ENCODE results near the gene GPR151. TPM values are rescaled to one million over a fixed set of nuclear protein-coding genes. Genes with fewer than 3 reads are reported as not detected.

The GPR151 gene
- total RNA-seq, 1 donor from 2014 or later, result not detected

GRCh38 chr5:146523698-146524097, 7.7 kb upstream of the GPR151 start:
- H3K4me3 ChIP-seq (ENCODE audit: low read depth, low read length), result no peak overlapping the region
- no peak for DNase-seq (ENCODE audit: low read depth)
- TF ChIP-seq CTCF (conservative IDR thresholded peaks at IDR 0.05; ENCODE audit: low read depth, low read length), result no peak

GRCh38 chr5:146521403-146522106, 5.6 kb upstream of the GPR151 start:
- TF ChIP-seq CTCF (conservative IDR thresholded peaks at IDR 0.05; ENCODE audit: low read depth, low read length), result no peak
- no peak overlapping the region for H3K4me3 ChIP-seq (ENCODE audit: low read depth, low read length)
- DNase-seq (ENCODE audit: low read depth), result no peak

GRCh38 chr5:146520731-146521130, 4.7 kb upstream of the GPR151 start:
- no peak for TF ChIP-seq CTCF (conservative IDR thresholded peaks at IDR 0.05; ENCODE audit: low read depth, low read length)
- DNase-seq (ENCODE audit: low read depth), result peak; percentile 12
- H3K4me3 ChIP-seq (ENCODE audit: low read depth, low read length), result no peak overlapping the region

GRCh38 chr5:146519554-146519953, 3.6 kb upstream of the GPR151 start:
- TF ChIP-seq CTCF (conservative IDR thresholded peaks at IDR 0.05; ENCODE audit: low read depth, low read length), result no peak
- DNase-seq (ENCODE audit: low read depth), result no peak

GRCh38 chr5:146515473-146516150, 378 bp downstream of the GPR151 start:
- no peak for TF ChIP-seq CTCF (conservative IDR thresholded peaks at IDR 0.05; ENCODE audit: low read depth, low read length)
- DNase-seq (ENCODE audit: low read depth), result no peak
- H3K4me3 ChIP-seq (ENCODE audit: low read depth, low read length), result no peak overlapping the region

More at GRCh38 chr5:146519554-146519953, 3.6 kb upstream of the GPR151 start:
- no peak overlapping the region for H3K4me3 ChIP-seq (ENCODE audit: low read depth, low read length)

- DNase-seq (ENCODE audit: low read depth), result no peak
- no peak for TF ChIP-seq CTCF (conservative IDR thresholded peaks at IDR 0.05; ENCODE audit: low read depth, low read length)
- H3K4me3 ChIP-seq (ENCODE audit: low read depth, low read length), result no peak overlapping the region
Observed at GRCh38 chr5:146514575-146514974, 1.4 kb downstream of the GPR151 start.

All from epithelial cell of proximal tubule (primary cell).